Measurements from ENCODE around the gene KIAA0586. TPM values are rescaled to one million over a fixed set of nuclear protein-coding genes. Genes with fewer than 3 reads are reported as not detected.

Gene KIAA0586
- total RNA-seq, 1 experiment from 2014 or later: 27.7 TPM

DNA sequence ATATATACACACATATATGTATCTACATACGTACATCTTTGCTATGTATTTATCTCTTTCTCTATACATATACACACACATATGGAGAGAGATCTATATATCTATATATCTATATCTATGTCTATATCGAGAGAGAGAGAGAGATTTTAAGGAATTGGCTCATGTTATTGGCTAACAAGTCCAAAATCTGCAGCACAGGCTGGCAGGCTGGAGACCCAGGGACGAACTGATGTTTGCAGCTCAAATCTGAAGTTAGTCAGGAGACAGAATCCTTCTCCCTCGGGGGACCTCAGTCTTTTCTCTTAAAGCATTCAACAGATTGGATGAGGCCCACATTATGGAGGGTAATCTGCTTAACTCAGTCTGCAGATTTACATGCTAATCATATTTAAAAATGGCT, 169.5 kb downstream of the KIAA0586 start:
- no peak for DNase-seq (ENCODE audit: low read depth)

DNA sequence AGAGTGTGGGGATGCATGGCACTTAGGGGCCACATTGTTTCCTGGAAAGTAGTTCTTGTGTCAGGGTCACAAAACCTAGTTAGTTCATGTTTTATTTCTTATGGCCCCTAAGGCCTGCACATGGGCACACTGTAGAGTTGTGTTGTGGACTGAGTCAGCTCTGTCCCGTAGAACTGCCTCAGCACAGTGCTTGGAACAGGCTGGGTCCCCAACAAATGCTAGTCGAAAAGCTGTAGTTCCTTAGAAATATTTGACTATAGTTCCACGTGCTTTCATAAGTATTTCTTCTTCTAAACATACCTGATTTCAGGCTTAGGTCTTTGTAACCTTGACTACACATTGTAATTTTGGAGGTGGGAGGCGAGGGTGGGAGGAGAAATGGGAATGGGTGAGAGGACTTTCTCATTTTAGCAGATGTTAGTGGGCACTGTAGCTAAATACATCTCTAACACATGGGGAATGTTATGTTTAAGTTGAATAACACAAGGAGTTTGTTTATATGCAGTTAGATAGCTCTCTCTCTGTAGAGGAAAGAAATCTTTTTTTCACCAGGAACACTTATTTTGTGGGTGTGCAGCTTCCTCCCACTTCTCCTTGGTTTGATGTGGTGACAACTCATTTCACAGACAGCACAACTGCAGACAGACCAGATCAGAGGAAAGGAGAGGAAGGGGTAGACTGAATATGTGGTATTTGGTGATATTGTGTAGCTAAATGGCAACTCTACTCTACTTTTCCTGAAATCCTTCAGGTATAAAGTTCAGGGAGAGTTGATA, 170.7 kb downstream of the KIAA0586 start:
- no peak for DNase-seq (ENCODE audit: low read depth)

DNA sequence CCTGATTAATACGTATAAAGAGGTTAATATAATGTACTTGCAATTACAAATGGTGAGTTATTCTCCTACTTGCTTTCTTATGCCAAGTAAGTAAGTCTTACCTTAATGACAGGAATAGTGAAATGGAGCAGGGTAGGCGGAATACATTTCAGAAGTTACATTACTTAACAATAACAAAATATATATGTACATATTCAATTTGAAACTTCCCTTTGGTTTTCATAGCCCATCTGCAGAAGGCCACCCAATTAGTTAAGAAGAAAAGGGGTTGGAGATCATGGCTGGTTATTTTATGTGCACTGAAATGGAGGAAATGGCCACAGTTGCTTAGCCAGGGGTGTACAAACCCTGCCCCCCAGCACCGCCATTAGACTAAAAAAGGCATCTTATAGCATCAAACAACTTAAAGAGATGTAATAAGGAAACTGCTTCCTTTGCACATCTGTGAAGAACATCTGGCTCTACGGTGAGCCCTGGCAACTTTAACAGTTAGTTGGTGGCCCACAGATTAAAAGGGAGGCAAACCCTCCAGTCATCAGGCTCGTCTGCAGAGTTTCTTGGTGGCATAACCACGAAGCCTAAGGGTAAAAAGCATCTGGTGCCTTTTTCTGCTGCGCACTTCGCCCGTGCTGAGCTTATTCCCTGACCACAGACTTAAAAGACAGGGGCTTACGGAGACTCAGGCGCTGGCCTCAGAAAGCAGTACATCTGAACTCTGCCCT, 171.4 kb downstream of the KIAA0586 start:
- DNase-seq (ENCODE audit: low read depth): no peak

DNA sequence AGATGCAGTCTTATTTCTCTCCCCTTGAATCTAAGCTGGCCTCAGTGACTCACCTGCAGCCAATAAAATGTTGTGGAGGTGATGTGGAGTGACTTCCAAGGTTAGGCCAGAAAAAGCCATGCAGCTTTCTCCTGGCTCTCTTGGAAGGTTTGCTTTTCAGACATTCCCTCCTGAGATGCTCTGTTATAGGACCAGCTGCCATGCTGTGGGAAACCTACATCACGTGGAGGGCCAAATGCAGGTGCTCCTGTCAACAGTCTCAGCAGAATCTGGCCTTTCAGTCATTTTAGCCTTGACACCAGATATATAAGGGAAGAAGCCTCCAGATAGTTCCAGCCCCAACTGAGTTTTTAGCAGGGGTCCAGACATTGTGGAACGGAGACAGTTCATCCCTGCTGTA, 172.2 kb downstream of the KIAA0586 start:
- no peak for DNase-seq (ENCODE audit: low read depth)

Other genes with a start within 250 kb of the KIAA0586 start
- gene ACTR10, start 227.6 kb upstream of the KIAA0586 start, total RNA-seq (2014; rRNA removed; shearing (Covaris generic)): 50.6 and 70.2 TPM in 2 replicates
- 153 and 232 TPM in 2 replicates for gene PSMA3, start 182.9 kb upstream of the KIAA0586 start, total RNA-seq (2014; rRNA removed; shearing (Covaris generic))
- gene ARID4A, start 129.2 kb upstream of the KIAA0586 start, total RNA-seq (2014; rRNA removed; shearing (Covaris generic)): 3.9 and 6.5 TPM in 2 replicates
- gene TOMM20L, start 31.8 kb upstream of the KIAA0586 start, total RNA-seq (2014; rRNA removed; shearing (Covaris generic)): not detected in 2 replicates
- 33.9 and 36.9 TPM in 2 replicates for gene TIMM9, start 188 bp upstream of the KIAA0586 start, total RNA-seq (2014; rRNA removed; shearing (Covaris generic))
- gene DACT1, start 210.2 kb downstream of the KIAA0586 start, total RNA-seq (2014; rRNA removed; shearing (Covaris generic)): 6.3 and 10.0 TPM in 2 replicates

Measured in M059J (cell line).